ENCODE results near the gene NRG2. TPM values are rescaled to one million over a fixed set of nuclear protein-coding genes. Genes with fewer than 3 reads are reported as not detected.

The NRG2 gene
- total RNA-seq, 2 donors from 2014 or later: 6.6 to 11.1 TPM

GRCh38 chr5:139955616-139956273 is 87.4 kb downstream of the NRG2 start:
- DNase-seq (ENCODE audit: low spot score): no peak
- intact Hi-C loops (cut with DNase I): no loop called here

DNA sequence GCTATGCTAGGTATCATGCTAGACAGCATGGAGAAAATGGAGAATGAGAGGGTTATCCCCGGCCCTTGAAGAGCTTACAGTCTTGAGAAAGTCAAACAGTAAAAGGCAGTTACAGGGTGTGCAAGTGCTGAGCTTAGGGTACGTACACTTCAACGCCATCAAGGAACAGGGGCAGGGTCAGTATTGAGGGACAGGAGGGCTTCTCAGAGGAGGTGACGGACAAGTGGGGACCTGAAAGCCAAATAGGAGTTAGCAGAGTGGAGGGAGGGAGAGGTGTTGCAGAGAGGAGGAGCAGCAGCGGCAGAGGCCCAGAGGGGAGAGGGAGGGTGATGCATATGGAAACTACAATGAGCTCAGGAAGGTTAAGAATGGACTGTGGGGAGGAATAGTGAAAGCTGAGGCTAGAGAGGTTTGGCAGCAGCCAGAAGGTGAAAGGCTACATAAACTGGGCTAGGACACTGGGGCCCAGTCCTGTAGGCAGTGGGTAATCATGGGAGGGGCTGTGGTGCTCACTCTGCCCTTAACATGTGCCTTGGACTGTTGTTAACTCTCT is 88.0 kb downstream of the NRG2 start:
- no peaks in the 10 kb centered on the region for H3K4me1 ChIP-seq (replicated peaks)
- no peak overlapping the region for H3K27ac ChIP-seq
- H3K27me3 ChIP-seq (replicated peaks; ENCODE audit: insufficient read depth): no peaks in the 10 kb centered on the region
- intact Hi-C loops (cut with DNase I): no loop called here
- TF ChIP-seq POLR2AphosphoS5 (IDR thresholded peaks at IDR 0.05) (no peak), POLR2A (IDR thresholded peaks at IDR 0.05) (no peak)
- TF ChIP-seq, protein P1, sequence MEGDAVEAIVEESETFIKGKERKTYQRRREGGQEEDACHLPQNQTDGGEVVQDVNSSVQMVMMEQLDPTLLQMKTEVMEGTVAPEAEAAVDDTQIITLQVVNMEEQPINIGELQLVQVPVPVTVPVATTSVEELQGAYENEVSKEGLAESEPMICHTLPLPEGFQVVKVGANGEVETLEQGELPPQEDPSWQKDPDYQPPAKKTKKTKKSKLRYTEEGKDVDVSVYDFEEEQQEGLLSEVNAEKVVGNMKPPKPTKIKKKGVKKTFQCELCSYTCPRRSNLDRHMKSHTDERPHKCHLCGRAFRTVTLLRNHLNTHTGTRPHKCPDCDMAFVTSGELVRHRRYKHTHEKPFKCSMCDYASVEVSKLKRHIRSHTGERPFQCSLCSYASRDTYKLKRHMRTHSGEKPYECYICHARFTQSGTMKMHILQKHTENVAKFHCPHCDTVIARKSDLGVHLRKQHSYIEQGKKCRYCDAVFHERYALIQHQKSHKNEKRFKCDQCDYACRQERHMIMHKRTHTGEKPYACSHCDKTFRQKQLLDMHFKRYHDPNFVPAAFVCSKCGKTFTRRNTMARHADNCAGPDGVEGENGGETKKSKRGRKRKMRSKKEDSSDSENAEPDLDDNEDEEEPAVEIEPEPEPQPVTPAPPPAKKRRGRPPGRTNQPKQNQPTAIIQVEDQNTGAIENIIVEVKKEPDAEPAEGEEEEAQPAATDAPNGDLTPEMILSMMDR (IDR thresholded peaks at IDR 0.05): no peak
- no peak for DNase-seq (ENCODE audit: low spot score)
- H3K9me3 ChIP-seq: no peaks in the 10 kb centered on the region
- WGBS: 89% methylated on average over 5 of the region's 5 CpGs
- no peak overlapping the region for H3K4me3 ChIP-seq
- no peaks in the 10 kb centered on the region for H3K36me3 ChIP-seq

More at GRCh38 chr5:139955616-139956273, 87.4 kb downstream of the NRG2 start:
- H3K36me3 ChIP-seq: no peaks in the 10 kb centered on the region
- H3K9me3 ChIP-seq: no peaks in the 10 kb centered on the region
- TF ChIP-seq, protein P1 (IDR thresholded peaks at IDR 0.05): no peak
- no peak for TF ChIP-seq POLR2AphosphoS5 (IDR thresholded peaks at IDR 0.05)
- no peak for TF ChIP-seq POLR2A (IDR thresholded peaks at IDR 0.05)
- no peaks in the 10 kb centered on the region for H3K27me3 ChIP-seq (replicated peaks; ENCODE audit: insufficient read depth)
- no peak overlapping the region for H3K27ac ChIP-seq
- 57% methylated on average over 5 of the region's 5 CpGs for WGBS
- no peaks in the 10 kb centered on the region for H3K4me1 ChIP-seq (replicated peaks)
- H3K4me3 ChIP-seq: no peak overlapping the region

GRCh38 chr5:139954462-139954861 is 88.6 kb downstream of the NRG2 start:
- H3K27ac ChIP-seq: no peak overlapping the region
- H3K4me1 ChIP-seq (replicated peaks): no peaks in the 10 kb centered on the region
- no peaks in the 10 kb centered on the region for H3K27me3 ChIP-seq (replicated peaks; ENCODE audit: insufficient read depth)
- no peak for DNase-seq (ENCODE audit: low spot score)
- TF ChIP-seq, protein P1 (IDR thresholded peaks at IDR 0.05): no peak
- TF ChIP-seq POLR2AphosphoS5 (IDR thresholded peaks at IDR 0.05) (no peak), POLR2A (IDR thresholded peaks at IDR 0.05) (no peak)
- intact Hi-C loops (cut with DNase I): loop anchor here (5.0 kb wide), 1 partner anchor 157 kb away; the partner anchor contains the start of gene PSD2
- no peak overlapping the region for H3K4me3 ChIP-seq
- 89% methylated on average over 8 of the region's 8 CpGs for WGBS
- no peaks in the 10 kb centered on the region for H3K36me3 ChIP-seq
- H3K9me3 ChIP-seq: no peaks in the 10 kb centered on the region

GRCh38 chr5:139954022-139954421 is 89.1 kb downstream of the NRG2 start:
- H3K4me3 ChIP-seq: no peak overlapping the region
- no peak overlapping the region for H3K27ac ChIP-seq
- intact Hi-C loops (cut with DNase I): loop anchor here (5.0 kb wide), 1 partner anchor 157 kb away; the partner anchor contains the start of gene PSD2
- H3K9me3 ChIP-seq: no peaks in the 10 kb centered on the region
- WGBS: 85% methylated on average over 7 of the region's 7 CpGs
- TF ChIP-seq, protein P1 (IDR thresholded peaks at IDR 0.05): no peak
- TF ChIP-seq POLR2A (IDR thresholded peaks at IDR 0.05) (no peak), POLR2AphosphoS5 (IDR thresholded peaks at IDR 0.05) (no peak)
- no peaks in the 10 kb centered on the region for H3K4me1 ChIP-seq (replicated peaks)
- H3K27me3 ChIP-seq (replicated peaks; ENCODE audit: insufficient read depth): no peaks in the 10 kb centered on the region
- no peak for DNase-seq (ENCODE audit: low spot score)
- H3K36me3 ChIP-seq: no peaks in the 10 kb centered on the region

- no peaks in the 10 kb centered on the region for H3K27me3 ChIP-seq (replicated peaks; ENCODE audit: insufficient read depth)
- no peaks in the 10 kb centered on the region for H3K4me1 ChIP-seq (replicated peaks)
- H3K27ac ChIP-seq: no peak overlapping the region
- 84% methylated on average over 13 of the region's 13 CpGs for WGBS
- H3K36me3 ChIP-seq: no peaks in the 10 kb centered on the region
- H3K4me3 ChIP-seq: no peak overlapping the region
- intact Hi-C loops (cut with DNase I): loop anchor here (5.0 kb wide), 1 partner anchor 155 kb away; the partner anchor contains the start of gene PSD2
- H3K9me3 ChIP-seq: no peaks in the 10 kb centered on the region
- TF ChIP-seq, protein P1 (IDR thresholded peaks at IDR 0.05): no peak
- TF ChIP-seq POLR2A (IDR thresholded peaks at IDR 0.05): no peak
- no peak for TF ChIP-seq POLR2AphosphoS5 (IDR thresholded peaks at IDR 0.05)
- no peak for DNase-seq (ENCODE audit: low spot score)
These were observed 90.5 kb downstream of the NRG2 start for GRCh38 chr5:139952574-139952973.

Data from prostate gland (tissue), 2 donors.